Measurements from ENCODE around the gene TMEM121. TPM values are rescaled to one million over a fixed set of nuclear protein-coding genes. Genes with fewer than 3 reads are reported as not detected.
"Not testable (repeated sequence)": the region's sequence is repeated elsewhere in the genome, so short reads cannot be mapped to it uniquely, and the experiment has no call there.

The TMEM121 gene
- total RNA-seq, 1 experiment from 2014 or later: 33.6 TPM

- intact Hi-C loops (cut with micrococcal nuclease): no loop called here
- H3K27ac ChIP-seq (ENCODE audit: low read length): no peak overlapping the region
- H3K4me2 ChIP-seq (ENCODE audit: low read length): no peak overlapping the region
- TF ChIP-seq EZH2phosphoT487 (IDR thresholded peaks at IDR 0.05; ENCODE audit: borderline replicate concordance, low read length) (no peak), CTCF (conservative IDR thresholded peaks at IDR 0.05; ENCODE audit: low read depth, low read length) (no peak)
- ChIA-PET POLR2A (ENCODE audit: unreplicated experiment) (no interaction called here), CTCF (no interaction called here)
- no peaks in the 10 kb centered on the region for H3F3A ChIP-seq (ENCODE audit: low read length, unreplicated experiment)
- H4K20me1 ChIP-seq (ENCODE audit: low read length): no peaks in the 10 kb centered on the region
- H3K36me3 ChIP-seq (ENCODE audit: low read depth, low read length): no peaks in the 10 kb centered on the region; the same call in 1 of the 2 replicates
- no peaks in the 10 kb centered on the region for H3K79me2 ChIP-seq (ENCODE audit: low read length)
- H3K9me3 ChIP-seq (ENCODE audit: low read length): no peaks in the 10 kb centered on the region
- peaks cover 19% of the 10 kb centered on the region for H3K27me3 ChIP-seq (ENCODE audit: low read length)
- no peak for ATAC-seq
- no peak overlapping the region for H2AFZ ChIP-seq (ENCODE audit: low read length)
- no TSS peak for BruUV-seq (replicated peaks)
- H3K9me2 ChIP-seq (replicated peaks; ENCODE audit: low read length): no peaks in the 10 kb centered on the region
- H3K9ac ChIP-seq (ENCODE audit: low read length): no peak overlapping the region
- DNase-seq: no peak
- no peak overlapping the region for H3K4me3 ChIP-seq (ENCODE audit: low read length)
- H3K4me1 ChIP-seq (ENCODE audit: insufficient read depth, low read length): peaks cover 5% of the 10 kb centered on the region
These were observed 12.2 kb downstream of the TMEM121 start for GRCh38 chr14:105538481-105539049.

- Histone ChIP-seq H3K27me3 (ENCODE audit: low read length) (peaks cover 23% of the 10 kb centered on the region), H3K36me3 (ENCODE audit: low read depth, low read length) (no peaks in the 10 kb centered on the region; the same call in 1 of the 2 replicates), H3K27ac (ENCODE audit: low read length) (no peak overlapping the region), H4K20me1 (ENCODE audit: low read length) (no peaks in the 10 kb centered on the region), H3K4me3 (ENCODE audit: low read length) (no peak overlapping the region), H3K79me2 (ENCODE audit: low read length) (no peaks in the 10 kb centered on the region), H2AFZ (ENCODE audit: low read length) (no peak overlapping the region), H3K4me1 (ENCODE audit: insufficient read depth, low read length) (peaks cover 5% of the 10 kb centered on the region), H3F3A (ENCODE audit: low read length, unreplicated experiment) (no peaks in the 10 kb centered on the region), H3K9ac (ENCODE audit: low read length) (no peak overlapping the region), H3K4me2 (ENCODE audit: low read length) (no peak overlapping the region), H3K9me2 (replicated peaks; ENCODE audit: low read length) (no peaks in the 10 kb centered on the region), H3K9me3 (ENCODE audit: low read length) (no peaks in the 10 kb centered on the region)
- ATAC-seq: no peak
- no peak for DNase-seq
- intact Hi-C loops (cut with micrococcal nuclease): no loop called here
- no peak for TF ChIP-seq CTCF (conservative IDR thresholded peaks at IDR 0.05; ENCODE audit: low read depth, low read length)
- TF ChIP-seq EZH2phosphoT487 (IDR thresholded peaks at IDR 0.05; ENCODE audit: borderline replicate concordance, low read length): no peak
- TF ChIP-seq EZH2 (IDR thresholded peaks at IDR 0.05; ENCODE audit: low read length, unreplicated experiment): no peak
- no TSS peak for BruUV-seq (replicated peaks)
- POLR2A ChIA-PET (ENCODE audit: unreplicated experiment): no interaction called here
- CTCF ChIA-PET: no interaction called here
These were observed 14.4 kb downstream of the TMEM121 start for GRCh38 chr14:105540811-105541210.

- no peaks in the 10 kb centered on the region for H4K20me1 ChIP-seq (ENCODE audit: low read length)
- H3K36me3 ChIP-seq (ENCODE audit: low read depth, low read length): no peaks in the 10 kb centered on the region; the same call in 1 of the 2 replicates
- no peaks in the 10 kb centered on the region for H3K9me2 ChIP-seq (replicated peaks; ENCODE audit: low read length)
- H3K4me1 ChIP-seq (ENCODE audit: insufficient read depth, low read length): peaks cover 5% of the 10 kb centered on the region
- H2AFZ ChIP-seq (ENCODE audit: low read length): no peak overlapping the region
- intact Hi-C loops (cut with micrococcal nuclease): no loop called here
- no peak overlapping the region for H3K4me2 ChIP-seq (ENCODE audit: low read length)
- ATAC-seq (no peak), DNase-seq (no peak)
- POLR2A ChIA-PET (ENCODE audit: unreplicated experiment): no interaction called here
- BruUV-seq (replicated peaks): no TSS peak
- TF ChIP-seq EZH2 (IDR thresholded peaks at IDR 0.05; ENCODE audit: low read length, unreplicated experiment) (no peak), EZH2phosphoT487 (IDR thresholded peaks at IDR 0.05; ENCODE audit: borderline replicate concordance, low read length) (no peak), CTCF (conservative IDR thresholded peaks at IDR 0.05; ENCODE audit: low read depth, low read length) (no peak)
- H3K79me2 ChIP-seq (ENCODE audit: low read length): no peaks in the 10 kb centered on the region
- peaks cover 19% of the 10 kb centered on the region for H3K27me3 ChIP-seq (ENCODE audit: low read length)
- no peaks in the 10 kb centered on the region for H3K9me3 ChIP-seq (ENCODE audit: low read length)
- H3F3A ChIP-seq (ENCODE audit: low read length, unreplicated experiment): no peaks in the 10 kb centered on the region
- no peak overlapping the region for H3K4me3 ChIP-seq (ENCODE audit: low read length)
- no peak overlapping the region for H3K27ac ChIP-seq (ENCODE audit: low read length)
- no peak overlapping the region for H3K9ac ChIP-seq (ENCODE audit: low read length)
- CTCF ChIA-PET: no interaction called here
These were observed 15.0 kb downstream of the TMEM121 start for GRCh38 chr14:105541218-105541875.

GRCh38 chr14:105545676-105546075, 19.3 kb downstream of the TMEM121 start:
- BruUV-seq (replicated peaks); H3K36me3 ChIP-seq (ENCODE audit: low read depth, low read length); H3K9me2 ChIP-seq (replicated peaks; ENCODE audit: low read length); H3K4me3 ChIP-seq (ENCODE audit: low read length); H3K27ac ChIP-seq (ENCODE audit: low read length); H3K79me2 ChIP-seq (ENCODE audit: low read length); H2AFZ ChIP-seq (ENCODE audit: low read length); H3K9me3 ChIP-seq (ENCODE audit: low read length); H3F3A ChIP-seq (ENCODE audit: low read length, unreplicated experiment); H3K9ac ChIP-seq (ENCODE audit: low read length); H3K4me2 ChIP-seq (ENCODE audit: low read length); POLR2A ChIA-PET (ENCODE audit: unreplicated experiment); ATAC-seq; intact Hi-C loops (cut with micrococcal nuclease); H4K20me1 ChIP-seq (ENCODE audit: low read length); DNase-seq; CTCF ChIA-PET; H3K4me1 ChIP-seq (ENCODE audit: insufficient read depth, low read length): not testable (repeated sequence)
- peaks cover 12% of the 10 kb centered on the region; the same call in 1 of the 2 replicates for H3K27me3 ChIP-seq (ENCODE audit: low read length)

Data from PC-3 (cell line).